Suprapubic skin (tissue), 4 donors: ENCODE measurements around the gene KCNK3. TPM values are rescaled to one million over a fixed set of nuclear protein-coding genes. Genes with fewer than 3 reads are reported as not detected.

Experiments used
- DNase-seq, 2 donors: peaks; one replicate each; pipeline ENCODE4 v3.0.0-alpha.2; 2019; ENCODE audit warnings: low spot score in 2 of 2
- H3K27ac ChIP-seq: fragments of 200-600 bp; sonication (generic); one replicate; pipeline ENCODE4 v1.5.1; 2019
- H3K27me3 ChIP-seq: fragments of 200-600 bp; sonication (generic); one replicate; pipeline ENCODE4 v1.5.1; 2019
- H3K36me3 ChIP-seq: fragments of 200-600 bp; sonication (generic); one replicate; pipeline ENCODE4 v1.5.1; 2019
- H3K4me1 ChIP-seq: fragments of 200-600 bp; sonication (generic); one replicate; pipeline ENCODE4 v1.5.1; 2019
- H3K4me3 ChIP-seq: fragments of 200-600 bp; sonication (generic); one replicate; pipeline ENCODE4 v1.5.1; 2019; ENCODE audit warnings: mild to moderate bottlenecking
- H3K9me3 ChIP-seq: fragments of 200-600 bp; sonication (generic); one replicate; pipeline ENCODE4 v1.5.1; 2019
- CTCF ChIP-seq, 2 donors: fragments of 200-600 bp in 1 of 2; fragments of 450-650 bp in 1 of 2; sonication (generic) in 1 of 2; IDR thresholded peaks; one replicate each; pipeline ENCODE4 v1.5.1; 2016 to 2019; ENCODE audit warnings: antibody characterized with exemption in 2 of 2, mild to moderate bottlenecking in 1 of 2, moderate library complexity in 1 of 2
- EP300 ChIP-seq: sonication (generic); formaldehyde crosslinking; IDR thresholded peaks from one replicate; pipeline ENCODE4 v1.6.1; 2017; ENCODE audit warnings: antibody characterized with exemption
- POLR2A ChIP-seq, 2 donors: fragments of 450-650 bp; IDR thresholded peaks; one replicate each; pipeline ENCODE4 v1.6.1; 2017; ENCODE audit warnings: antibody characterized with exemption in 2 of 2, mild to moderate bottlenecking in 2 of 2, moderate library complexity in 2 of 2
- POLR2AphosphoS5 ChIP-seq, 3 donors: sonication (generic); formaldehyde crosslinking; IDR thresholded peaks; one replicate each; pipeline ENCODE4 v1.6.1; 2017; ENCODE audit warnings: antibody characterized with exemption in 3 of 3
- WGBS: methylation state at CpG from one replicate; pipeline ENCODE4 v1.1.5; 2018; 5-methylcytosine and 5-hydroxymethylcytosine counted together
- total RNA-seq, 4 donors: library from RNA; depleted of rRNA; stranded (reverse); fragments of >200 nt; gene quantifications; one replicate each; pipeline ENCODE4 v1.1.0, GENCODE V29; 2016

Gene KCNK3
- total RNA-seq, 4 donors from 2014 or later = 0.83 to 1.2 (median 1.1) TPM; not detected in 1

GRCh38 chr2:26735097-26735496, 42.6 kb downstream of the KCNK3 start:
- Histone ChIP-seq H3K4me1 (no peaks in the 10 kb centered on the region), H3K36me3 (no peaks in the 10 kb centered on the region), H3K27me3 (peaks cover 3% of the 10 kb centered on the region), H3K27ac (no peak overlapping the region), H3K9me3 (no peaks in the 10 kb centered on the region), H3K4me3 (no peak overlapping the region)
- WGBS = 68% methylated on average over 5 of the region's 5 CpGs
- DNase-seq = no peak
- TF ChIP-seq EP300 (no peak), POLR2A (IDR thresholded peaks at IDR 0.05) (no peak), POLR2AphosphoS5 (IDR thresholded peaks at IDR 0.05) (no peak), CTCF (IDR thresholded peaks at IDR 0.05) (no peak)

GRCh38 chr2:26735883-26736588, 43.5 kb downstream of the KCNK3 start:
- H3K27ac ChIP-seq = no peak overlapping the region

GRCh38 chr2:26737221-26737620, 44.7 kb downstream of the KCNK3 start:
- TF ChIP-seq CTCF (IDR thresholded peaks at IDR 0.05) (no peak), EP300 (no peak), POLR2A (IDR thresholded peaks at IDR 0.05) (no peak)
- Histone ChIP-seq H3K36me3 (no peaks in the 10 kb centered on the region), H3K9me3 (no peaks in the 10 kb centered on the region), H3K4me3 (no peak overlapping the region), H3K27me3 (no peaks in the 10 kb centered on the region), H3K27ac (no peak overlapping the region), H3K4me1 (no peaks in the 10 kb centered on the region)
- WGBS = 92% methylated on average over 4 of the region's 4 CpGs
- DNase-seq = no peak

More at GRCh38 chr2:26735883-26736588, 43.5 kb downstream of the KCNK3 start:
- DNase-seq = no peak
- H3K4me1 ChIP-seq = no peaks in the 10 kb centered on the region
- no peak overlapping the region for H3K4me3 ChIP-seq
- TF ChIP-seq EP300 = no peak
- WGBS = 76% methylated on average over 7 of the region's 8 CpGs
- H3K27me3 ChIP-seq = peaks cover under 1% of the 10 kb centered on the region
- no peaks in the 10 kb centered on the region for H3K9me3 ChIP-seq
- no peaks in the 10 kb centered on the region for H3K36me3 ChIP-seq

- WGBS = 79% methylated on average over 4 of the region's 4 CpGs
- Histone ChIP-seq H3K27me3 (no peaks in the 10 kb centered on the region), H3K4me1 (no peaks in the 10 kb centered on the region), H3K9me3 (no peaks in the 10 kb centered on the region), H3K36me3 (no peaks in the 10 kb centered on the region), H3K27ac (no peak overlapping the region), H3K4me3 (no peak overlapping the region)
- TF ChIP-seq CTCF (IDR thresholded peaks at IDR 0.05) (no peak), POLR2A (IDR thresholded peaks at IDR 0.05) (no peak), POLR2AphosphoS5 (IDR thresholded peaks at IDR 0.05) (no peak), EP300 (no peak)
- no peak for DNase-seq
Observed at GRCh38 chr2:26738481-26738880, 46.0 kb downstream of the KCNK3 start.

GRCh38 chr2:26739514-26739913, 47.0 kb downstream of the KCNK3 start:
- no peaks in the 10 kb centered on the region for H3K36me3 ChIP-seq
- WGBS = 95% methylated on average over 7 of the region's 7 CpGs
- no peak overlapping the region for H3K27ac ChIP-seq
- DNase-seq = no peak
- no peaks in the 10 kb centered on the region for H3K27me3 ChIP-seq
- no peaks in the 10 kb centered on the region for H3K9me3 ChIP-seq
- no peak overlapping the region for H3K4me3 ChIP-seq
- TF ChIP-seq CTCF (IDR thresholded peaks at IDR 0.05) (no peak), POLR2AphosphoS5 (IDR thresholded peaks at IDR 0.05) (no peak), EP300 (no peak), POLR2A (IDR thresholded peaks at IDR 0.05) (no peak)
- no peaks in the 10 kb centered on the region for H3K4me1 ChIP-seq

GRCh38 chr2:26740346-26740745, 47.8 kb downstream of the KCNK3 start:
- no peaks in the 10 kb centered on the region for H3K9me3 ChIP-seq
- H3K4me1 ChIP-seq = no peaks in the 10 kb centered on the region
- no peak overlapping the region for H3K4me3 ChIP-seq
- TF ChIP-seq CTCF (IDR thresholded peaks at IDR 0.05) (no peak), POLR2A (IDR thresholded peaks at IDR 0.05) (no peak), POLR2AphosphoS5 (IDR thresholded peaks at IDR 0.05) (no peak), EP300 (no peak)
- no peaks in the 10 kb centered on the region for H3K27me3 ChIP-seq
- 81% methylated on average over 3 of the region's 6 CpGs for WGBS
- DNase-seq = no peak
- no peaks in the 10 kb centered on the region for H3K36me3 ChIP-seq
- no peak overlapping the region for H3K27ac ChIP-seq
